ENCODE data around the gene PCDHGC5.

PCDHGC5 gene

GRCh38 chr5:141491323-141492167 is 2.7 kb downstream of the PCDHGC5 start:
- no peak for DNase-seq

DNA sequence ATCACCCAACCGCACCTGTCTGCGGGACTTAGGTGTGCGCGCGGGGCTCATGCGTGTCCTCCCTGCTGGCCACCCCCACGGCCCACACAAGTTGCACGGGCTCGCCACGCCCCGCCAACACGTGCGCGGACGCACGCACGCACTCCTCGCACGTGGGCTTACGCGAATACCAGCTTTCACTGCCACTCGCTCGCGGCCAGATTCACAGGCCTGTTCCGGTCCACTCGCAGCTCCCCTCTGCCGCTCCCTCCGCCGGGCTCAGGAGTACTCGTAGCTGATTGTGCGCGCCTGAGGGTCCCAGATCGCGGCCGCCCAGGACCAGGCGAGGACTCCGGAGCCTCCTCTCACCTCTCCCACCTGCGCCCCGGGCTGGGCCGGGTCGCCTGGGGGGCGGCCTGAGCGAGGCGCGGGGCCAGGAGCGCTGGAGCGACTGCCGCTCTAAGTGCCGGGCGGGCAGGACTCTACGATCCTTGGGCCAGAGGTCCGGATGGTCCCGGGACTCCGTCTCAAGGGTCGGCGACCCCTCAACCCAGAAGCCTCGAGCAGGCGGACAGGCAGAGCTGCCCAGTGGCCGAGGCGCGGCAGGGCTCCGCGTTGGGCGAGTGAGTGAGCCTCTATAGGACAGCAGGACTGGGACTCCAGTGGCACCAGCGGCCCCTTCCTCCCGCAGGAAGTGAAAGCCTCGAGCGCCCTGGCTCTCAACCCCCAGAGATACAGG is 3.4 kb downstream of the PCDHGC5 start:
- peak; percentile 48 for DNase-seq

DNA sequence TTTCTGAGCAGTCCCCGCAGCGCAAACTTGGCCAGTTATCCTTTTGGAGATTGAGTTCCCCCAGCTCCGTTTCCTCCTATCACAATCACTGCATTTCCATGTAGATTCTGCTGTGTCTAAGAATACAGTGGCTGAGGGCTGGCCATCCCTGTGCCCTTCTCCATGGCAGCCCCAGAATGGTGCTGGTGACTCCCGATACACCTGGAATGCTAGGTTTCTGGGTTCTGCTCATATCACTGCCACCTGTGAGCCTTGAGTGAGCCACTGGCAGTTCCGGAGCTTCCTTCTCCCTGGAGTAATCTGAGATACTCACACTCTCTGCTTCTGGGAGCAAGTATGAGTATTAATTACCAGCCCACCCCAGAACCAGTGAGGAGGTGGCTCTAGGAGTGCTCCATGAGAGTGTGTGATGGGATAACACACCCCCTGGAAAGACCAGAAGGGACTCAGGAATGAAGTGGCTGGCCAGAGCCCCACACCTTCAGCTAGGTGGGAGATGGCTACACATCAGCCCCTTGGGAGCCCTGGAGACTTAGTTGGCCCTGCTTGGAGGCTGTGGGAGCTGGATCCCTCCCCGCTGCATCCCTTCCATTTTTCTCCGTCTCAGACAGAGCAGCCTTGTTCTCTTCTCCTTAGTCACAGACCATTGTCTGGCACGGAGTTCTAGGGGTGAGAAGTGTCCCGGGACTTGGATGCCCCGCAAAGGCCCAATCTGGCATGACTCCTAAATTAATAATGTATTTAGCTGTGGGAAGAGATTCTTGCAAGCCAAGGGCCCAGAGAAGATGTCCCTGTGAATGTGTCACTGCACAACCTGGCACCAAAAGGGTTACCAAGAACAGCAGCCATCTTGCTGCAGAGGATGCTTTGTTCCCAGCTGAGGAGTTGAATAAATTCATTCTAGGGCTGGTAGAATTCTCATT is 4.9 kb downstream of the PCDHGC5 start:
- DNase-seq, result no peak

DNA sequence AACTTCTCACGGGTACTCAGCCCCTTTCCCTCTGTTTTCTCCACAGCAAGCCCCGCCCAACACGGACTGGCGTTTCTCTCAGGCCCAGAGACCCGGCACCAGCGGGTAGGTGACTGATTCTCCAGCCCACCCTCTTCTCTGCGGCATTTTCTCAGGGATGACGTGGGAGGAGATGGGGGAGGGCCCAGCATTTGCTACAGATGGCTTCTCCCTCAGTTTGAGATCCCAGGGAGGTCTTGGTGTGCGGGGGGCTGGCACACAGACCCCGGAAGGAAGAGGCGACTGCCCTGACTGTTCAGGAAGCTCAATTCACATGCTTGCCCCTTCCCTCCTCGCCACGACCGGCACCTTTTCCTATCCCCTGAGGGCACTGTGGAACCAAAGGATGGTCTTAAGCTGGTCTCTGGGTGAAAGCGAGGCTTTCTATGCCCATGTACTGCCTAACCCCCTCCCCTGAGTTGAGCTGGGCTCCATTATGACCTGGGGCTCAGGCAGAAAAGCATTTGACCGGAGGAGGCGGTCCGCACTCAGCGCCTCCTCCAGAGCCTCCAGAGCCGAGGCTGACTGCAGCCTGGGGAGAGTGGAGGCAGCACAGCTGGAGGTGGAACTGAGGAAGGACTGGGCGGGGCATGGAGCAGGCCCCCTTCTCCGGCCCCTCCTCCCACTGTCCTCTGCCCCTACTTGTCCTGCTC is 6.0 kb downstream of the PCDHGC5 start:
- DNase-seq, result no peak

GRCh38 chr5:141495453-141495811 is 6.6 kb downstream of the PCDHGC5 start:
- no peak for DNase-seq

GRCh38 chr5:141496038-141496437 is 7.2 kb downstream of the PCDHGC5 start:
- no peak for DNase-seq

DNA sequence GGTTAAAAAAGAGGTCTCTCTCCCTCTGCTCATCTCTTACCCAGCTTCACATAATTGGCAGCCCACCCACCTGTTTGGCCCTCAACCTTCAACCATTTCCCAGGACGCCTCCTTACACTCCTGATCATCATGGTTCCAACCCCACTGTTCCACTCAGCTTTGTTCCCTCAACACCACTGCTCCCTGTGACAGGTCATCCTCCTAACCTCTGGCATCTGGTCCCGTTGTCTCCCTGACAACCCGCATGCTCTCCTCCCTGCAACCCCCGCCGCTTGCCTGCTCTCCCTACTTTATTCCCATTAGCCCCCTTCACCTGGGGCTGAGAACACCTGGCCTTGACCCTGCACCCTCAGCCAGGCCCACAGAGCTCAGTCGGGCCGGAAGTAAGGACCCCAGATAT is 12.9 kb downstream of the PCDHGC5 start:
- no peak for DNase-seq

DNA sequence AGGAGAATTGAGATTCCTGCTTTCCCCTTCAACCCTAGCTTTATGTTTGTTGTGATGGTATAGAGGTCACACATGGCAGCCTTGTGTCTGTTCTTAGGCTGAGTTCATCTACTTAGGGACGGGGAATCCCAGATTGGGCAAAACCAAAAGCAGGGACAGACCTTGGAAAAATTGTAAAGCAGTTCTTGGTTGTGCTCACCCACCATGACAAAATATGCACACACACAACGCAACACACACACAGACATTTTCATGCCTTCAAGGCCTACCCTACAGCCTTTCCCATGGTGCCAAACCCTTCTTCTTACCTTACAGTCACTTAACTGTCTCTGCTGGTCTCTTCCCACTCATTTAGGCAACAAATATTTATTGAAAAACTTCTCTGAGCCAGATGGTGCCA is 14.8 kb downstream of the PCDHGC5 start:
- no peak for DNase-seq

DNA sequence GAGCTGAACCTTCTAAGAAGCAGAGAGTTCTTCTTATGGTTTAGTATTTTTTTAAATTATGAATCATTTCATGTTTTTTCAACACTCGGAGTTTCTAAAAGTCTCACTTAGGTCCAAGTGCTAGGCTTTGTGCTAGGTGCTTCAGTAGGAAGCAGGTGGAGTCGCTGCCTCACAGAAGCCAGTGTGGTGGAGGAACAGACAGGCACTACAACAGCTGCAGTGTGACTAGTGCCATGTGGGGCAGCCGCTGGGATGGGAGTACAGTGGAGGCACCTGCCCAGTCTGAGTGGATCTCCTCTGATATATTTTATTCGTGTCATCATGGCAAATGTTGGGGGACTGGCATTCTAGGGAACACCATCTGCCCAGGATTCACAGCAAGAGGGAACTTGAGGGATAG is 15.3 kb downstream of the PCDHGC5 start:
- DNase-seq, result no peak

GRCh38 chr5:141506381-141507155 is 17.7 kb downstream of the PCDHGC5 start:
- no peak for DNase-seq

DNA sequence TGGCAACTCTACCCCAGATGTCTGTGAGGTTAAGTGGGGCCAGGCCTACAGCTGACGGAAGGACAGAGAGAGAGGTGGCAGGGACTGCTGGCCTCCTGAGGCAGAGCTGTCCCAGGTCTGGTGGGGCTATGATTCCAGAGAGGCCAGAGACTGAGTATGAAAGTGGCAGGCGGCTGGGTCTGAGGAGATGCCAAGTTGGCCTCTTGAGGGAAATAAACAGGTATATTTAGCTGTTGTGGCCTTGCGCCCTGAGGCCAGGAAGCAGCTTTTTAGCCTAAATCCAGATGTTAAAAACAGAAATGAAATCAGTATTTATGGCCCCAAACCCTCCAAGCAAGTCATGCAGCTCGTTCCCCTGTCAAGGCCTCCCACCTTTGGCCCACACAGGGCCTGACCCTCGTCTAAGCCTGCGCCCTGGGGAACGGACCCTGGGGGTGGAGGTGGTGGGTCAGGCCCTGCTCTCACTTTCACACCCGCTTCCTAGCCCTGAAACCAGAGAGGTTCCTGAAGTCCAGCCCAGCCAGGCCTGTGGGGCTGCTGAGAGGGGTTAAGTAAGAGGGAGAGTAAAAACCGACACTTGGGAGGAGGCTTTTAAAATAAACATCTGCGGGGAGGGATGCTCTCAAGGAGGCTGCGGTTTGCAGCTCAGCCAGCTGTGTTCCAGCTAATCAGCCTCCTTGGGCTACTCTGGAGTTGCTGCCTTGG is 18.7 kb downstream of the PCDHGC5 start:
- DNase-seq, result no peak

DNA sequence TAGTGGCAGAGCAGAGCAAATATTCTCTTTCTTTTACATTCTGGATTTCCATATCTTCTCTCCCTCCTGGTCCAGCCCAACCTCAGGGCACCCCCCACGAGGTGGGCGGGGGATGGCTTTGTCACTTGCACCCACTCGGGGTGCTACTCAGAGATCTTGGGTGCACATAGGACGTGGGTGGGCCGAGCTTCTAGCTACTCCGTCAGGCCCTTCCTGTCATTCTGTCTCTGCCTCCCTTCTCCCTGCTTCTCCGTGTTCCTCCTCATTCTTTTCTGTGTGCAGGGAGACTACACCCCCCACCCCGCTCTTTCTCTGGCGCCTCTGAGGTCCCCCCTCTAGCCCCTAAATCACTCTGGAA is 19.5 kb downstream of the PCDHGC5 start:
- DNase-seq, result no peak

- DNase-seq, result no peak
These were observed 20.1 kb downstream of the PCDHGC5 start for GRCh38 chr5:141508798-141509611.

- no peak for DNase-seq
These were observed 21.3 kb downstream of the PCDHGC5 start for GRCh38 chr5:141510160-141510559.

DNA sequence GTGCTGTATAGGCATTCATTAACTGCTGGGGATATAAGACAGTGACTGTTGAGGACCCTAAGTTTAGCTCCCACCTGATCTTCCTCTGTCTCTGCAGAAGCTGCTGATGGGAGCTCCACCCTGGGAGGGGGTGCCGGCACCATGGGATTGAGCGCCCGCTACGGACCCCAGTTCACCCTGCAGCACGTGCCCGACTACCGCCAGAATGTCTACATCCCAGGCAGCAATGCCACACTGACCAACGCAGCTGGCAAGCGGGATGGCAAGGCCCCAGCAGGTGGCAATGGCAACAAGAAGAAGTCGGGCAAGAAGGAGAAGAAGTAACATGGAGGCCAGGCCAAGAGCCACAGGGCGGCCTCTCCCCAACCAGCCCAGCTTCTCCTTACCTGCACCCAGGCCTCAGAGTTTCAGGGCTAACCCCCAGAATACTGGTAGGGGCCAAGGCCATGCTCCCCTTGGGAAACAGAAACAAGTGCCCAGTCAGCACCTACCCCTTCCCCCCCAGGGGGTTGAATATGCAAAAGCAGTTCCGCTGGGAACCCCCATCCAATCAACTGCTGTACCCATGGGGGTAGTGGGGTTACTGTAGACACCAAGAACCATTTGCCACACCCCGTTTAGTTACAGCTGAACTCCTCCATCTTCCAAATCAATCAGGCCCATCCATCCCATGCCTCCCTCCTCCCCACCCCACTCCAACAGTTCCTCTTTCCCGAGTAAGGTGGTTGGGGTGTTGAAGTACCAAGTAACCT is 22.1 kb downstream of the PCDHGC5 start:
- DNase-seq, result no peak

GRCh38 chr5:141511771-141512325 is 23.0 kb downstream of the PCDHGC5 start:
- DNase-seq, result no peak

GRCh38 chr5:141512390-141512910 is 23.6 kb downstream of the PCDHGC5 start:
- peak; percentile 82 for DNase-seq

DNA sequence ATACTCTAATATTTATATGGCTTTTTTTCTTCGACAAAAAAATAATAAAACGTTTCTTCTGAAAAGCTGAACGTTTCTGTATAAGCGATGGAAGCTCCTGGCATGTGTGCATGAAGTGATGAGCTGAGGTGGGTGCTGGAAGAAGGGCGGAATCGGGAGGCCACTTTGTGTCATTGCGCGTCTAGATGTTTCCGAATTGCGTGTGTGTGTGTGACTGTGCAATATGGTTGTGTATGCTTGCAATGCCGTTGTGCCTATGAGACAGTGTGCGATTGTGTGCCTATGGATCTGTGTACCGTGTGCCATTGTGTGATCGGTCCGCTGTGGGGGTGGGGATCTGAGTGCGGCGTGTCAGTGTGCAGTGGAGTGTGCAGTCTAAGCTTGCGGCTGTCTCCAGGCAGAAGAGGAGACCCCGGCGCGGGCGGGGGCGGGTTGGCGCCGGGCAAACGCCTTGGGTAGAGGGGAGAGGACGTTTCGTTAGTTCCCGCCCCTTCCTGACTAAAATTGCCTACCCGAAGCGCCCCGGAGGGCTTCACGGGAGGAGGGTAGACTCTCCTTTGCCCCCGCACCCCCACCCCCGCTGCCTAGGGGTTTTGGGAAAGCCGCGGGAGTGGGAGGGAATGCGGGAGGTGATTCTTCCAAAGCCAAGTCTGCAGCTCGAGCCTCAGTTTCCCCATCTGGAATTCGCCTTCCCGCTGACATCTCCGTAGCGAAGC is 24.2 kb downstream of the PCDHGC5 start:
- DNase-seq, result peak; percentile 52
